ENCODE data around the gene UBTD2.

DNA sequence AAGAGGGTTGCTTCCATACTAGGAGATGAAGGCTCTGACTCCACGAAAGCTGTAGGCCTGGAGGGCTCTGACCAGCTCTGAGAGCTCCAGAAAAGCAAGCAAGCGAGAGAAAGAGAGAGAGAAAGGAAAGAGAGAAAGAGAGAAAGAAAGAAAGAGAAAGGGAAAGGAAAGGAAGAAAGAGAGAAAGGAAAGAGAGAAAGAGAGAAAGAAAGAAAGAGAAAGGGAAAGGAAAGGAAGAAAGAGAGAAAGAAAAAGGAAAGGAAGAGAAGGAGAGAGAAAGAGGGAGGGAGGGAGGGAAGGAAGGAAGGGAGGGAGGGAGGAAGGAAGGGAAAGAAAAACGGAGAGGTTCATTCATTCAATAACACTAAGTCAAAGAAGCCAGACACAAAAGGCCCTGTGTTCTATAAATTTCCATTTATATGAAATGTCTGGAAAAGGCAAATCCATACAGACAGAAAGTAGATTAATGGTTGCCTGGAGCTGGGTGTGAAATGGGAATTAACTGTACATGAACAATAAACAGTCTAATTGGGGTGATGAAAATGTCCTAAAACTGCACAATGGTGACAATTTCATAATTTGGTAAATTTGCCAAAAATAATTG lies 93.8 kb downstream of the UBTD2 start:
- TF ChIP-seq CTCF (IDR thresholded peaks at IDR 0.05; ENCODE audit: low read depth, low read length) (no peak), EZH2phosphoT487 (IDR thresholded peaks at IDR 0.05; ENCODE audit: low read depth) (no peak)
